Activated CD8-positive, alpha-beta memory T cell treated with anti-CD3 and anti-CD28 coated beads, Interleukin-2, amount 50 U/mL, for 1 hour (primary cell): ENCODE data around the gene TFAP2B.

Source experiments
- DNase-seq: peaks from one replicate; pipeline ENCODE4 v3.0.0-alpha.2; 2020; ENCODE audit errors: extremely low read depth

Gene TFAP2B

GRCh38 chr6:50825375-50826036, 6.8 kb downstream of the TFAP2B start:
- no peak for DNase-seq

- DNase-seq, result no peak
Observed at GRCh38 chr6:50826037-50826761, 7.5 kb downstream of the TFAP2B start.

- DNase-seq, result no peak
Observed at GRCh38 chr6:50826803-50827202, 8.1 kb downstream of the TFAP2B start.

GRCh38 chr6:50829049-50829448, 10.4 kb downstream of the TFAP2B start:
- DNase-seq, result no peak

- no peak for DNase-seq
Observed at GRCh38 chr6:50829898-50830444, 11.3 kb downstream of the TFAP2B start.

- DNase-seq, result no peak
Observed at GRCh38 chr6:50831186-50831585, 12.5 kb downstream of the TFAP2B start.

DNA sequence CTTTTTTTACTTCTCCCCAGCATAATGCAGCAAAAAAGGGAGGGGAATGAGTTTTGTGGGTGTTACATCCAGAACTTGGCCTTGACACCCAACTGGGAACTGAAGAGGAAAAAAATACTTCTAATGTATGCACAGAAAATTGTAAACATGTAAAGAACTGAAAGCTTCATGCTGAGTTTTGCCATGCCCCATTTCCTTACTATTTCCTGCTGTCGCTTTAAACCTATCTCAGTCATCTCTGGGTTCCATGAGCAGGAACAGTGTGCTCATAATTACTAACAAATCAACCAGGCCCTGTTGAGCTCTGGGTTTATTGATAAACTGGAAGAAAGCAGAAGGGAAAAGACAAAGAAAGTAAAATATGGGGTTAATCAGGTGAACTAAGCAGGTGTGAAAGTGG, 14.2 kb downstream of the TFAP2B start:
- DNase-seq, result no peak

DNA sequence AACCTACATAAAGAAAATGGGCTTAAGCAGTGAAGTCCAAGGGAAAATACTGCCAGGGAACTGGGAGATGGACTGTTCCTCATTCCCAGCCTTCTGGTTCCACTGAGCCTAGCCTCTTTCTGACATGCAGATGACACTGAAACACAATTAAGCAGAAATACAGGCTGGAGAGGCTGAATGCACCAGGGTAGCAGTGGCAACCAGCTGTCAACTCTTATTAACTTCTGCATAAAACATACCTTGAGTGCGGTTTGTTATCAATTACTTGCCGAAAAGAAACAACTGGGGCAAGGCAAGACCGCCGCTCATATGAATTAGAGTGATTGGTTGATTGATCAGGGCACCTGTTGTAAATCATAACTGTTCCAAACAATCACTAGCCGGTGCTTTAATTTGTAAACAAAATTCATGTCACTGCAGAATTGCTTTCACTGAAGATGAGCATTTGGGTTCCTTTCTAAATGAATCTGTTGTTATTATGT, 16.3 kb downstream of the TFAP2B start:
- DNase-seq, result no peak

DNA sequence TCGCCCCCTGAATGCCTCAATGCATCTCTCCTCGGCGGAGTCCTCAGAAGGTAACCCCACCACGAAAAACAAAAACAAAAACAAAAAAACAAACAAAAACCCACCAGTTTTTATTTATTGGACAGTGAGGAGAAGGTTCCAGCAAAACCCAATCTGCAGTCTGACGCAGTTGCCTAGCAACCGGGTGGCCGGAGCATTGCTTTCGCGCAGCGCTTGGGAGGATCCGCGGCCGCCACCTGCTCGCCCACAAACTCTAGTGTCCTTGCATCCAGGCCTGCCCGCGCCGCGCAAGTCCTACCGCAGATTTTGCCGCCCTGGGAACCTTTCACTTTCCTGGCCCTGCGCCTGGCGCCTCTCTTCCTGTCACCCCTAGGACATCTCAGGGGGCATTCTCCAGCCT, 17.6 kb downstream of the TFAP2B start:
- no peak for DNase-seq

- no peak for DNase-seq
Observed at GRCh38 chr6:50837589-50838445, 19.1 kb downstream of the TFAP2B start.

DNA sequence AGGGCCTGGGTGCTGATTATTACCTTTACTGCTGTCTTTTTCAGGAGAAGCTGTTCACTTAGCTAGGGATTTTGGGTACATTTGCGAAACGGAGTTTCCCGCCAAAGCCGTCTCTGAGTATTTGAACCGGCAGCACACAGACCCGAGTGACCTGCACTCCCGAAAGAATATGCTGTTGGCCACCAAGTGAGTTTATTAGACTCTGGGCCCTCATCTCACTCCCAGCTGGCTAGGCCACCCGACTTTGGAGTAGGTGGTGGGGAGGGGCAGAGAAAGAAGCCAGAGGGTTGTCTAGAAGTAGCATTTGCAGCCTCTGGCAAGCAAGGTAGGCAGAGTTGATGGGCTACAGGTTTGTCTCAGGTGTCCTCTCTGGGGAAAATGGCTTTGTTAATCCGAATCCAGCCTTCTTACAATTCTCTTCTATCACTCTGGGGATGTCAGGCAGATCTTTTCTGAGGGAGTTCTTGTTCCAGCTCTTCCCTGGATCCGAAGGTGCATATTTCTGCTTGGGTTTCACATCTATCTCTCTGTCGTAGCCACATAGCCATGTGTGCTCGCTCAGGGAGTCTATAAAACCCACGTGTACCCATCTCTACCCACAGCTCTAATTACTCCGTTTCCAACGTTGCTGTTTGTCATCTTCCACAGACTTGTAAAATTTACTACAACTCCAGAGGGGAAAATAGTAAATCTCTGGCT, 21.6 kb downstream of the TFAP2B start:
- no peak for DNase-seq

- no peak for DNase-seq
Observed at GRCh38 chr6:50840811-50841192, 22.1 kb downstream of the TFAP2B start.

- no peak for DNase-seq
Observed at GRCh38 chr6:50842446-50842845, 23.8 kb downstream of the TFAP2B start.

DNA sequence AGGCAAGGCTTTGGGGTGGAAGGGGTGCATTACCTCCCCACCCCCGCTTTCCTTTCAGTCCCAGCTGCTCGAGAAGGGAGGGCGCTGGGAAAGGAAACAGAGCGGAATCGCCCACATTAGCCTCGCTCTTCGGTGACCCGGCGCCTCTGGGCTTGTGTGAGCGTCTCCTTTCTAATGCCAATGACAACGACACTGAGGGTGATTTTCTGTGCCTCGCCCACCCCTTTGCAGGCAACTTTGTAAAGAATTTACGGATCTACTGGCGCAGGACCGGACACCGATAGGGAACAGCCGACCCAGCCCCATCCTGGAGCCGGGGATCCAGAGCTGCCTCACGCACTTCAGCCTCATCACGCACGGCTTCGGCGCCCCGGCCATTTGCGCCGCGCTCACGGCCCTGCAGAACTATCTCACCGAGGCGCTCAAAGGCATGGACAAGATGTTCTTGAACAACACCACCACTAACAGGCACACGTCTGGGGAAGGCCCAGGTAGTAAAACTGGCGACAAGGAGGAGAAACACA, 24.3 kb downstream of the TFAP2B start:
- no peak for DNase-seq

- no peak for DNase-seq
Observed at GRCh38 chr6:50843842-50844241, 25.2 kb downstream of the TFAP2B start.

GRCh38 chr6:50845499-50846143, 26.9 kb downstream of the TFAP2B start:
- DNase-seq, result no peak

GRCh38 chr6:50846144-50846851, 27.6 kb downstream of the TFAP2B start:
- DNase-seq, result no peak

DNA sequence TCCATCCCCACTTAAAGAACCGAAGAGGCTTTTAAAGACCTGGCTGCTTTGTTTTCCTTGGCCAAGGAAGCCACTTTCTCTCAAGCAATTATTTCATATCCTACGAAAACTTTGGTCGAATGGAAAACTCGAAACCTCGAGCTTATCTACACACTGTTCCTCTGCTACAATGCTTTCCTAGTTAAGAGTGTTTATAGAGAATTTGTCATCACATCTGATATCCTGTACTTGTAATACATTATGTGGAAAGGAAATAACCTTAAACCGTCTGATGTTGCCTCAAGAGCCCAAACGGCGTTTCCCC, 28.1 kb downstream of the TFAP2B start:
- no peak for DNase-seq

DNA sequence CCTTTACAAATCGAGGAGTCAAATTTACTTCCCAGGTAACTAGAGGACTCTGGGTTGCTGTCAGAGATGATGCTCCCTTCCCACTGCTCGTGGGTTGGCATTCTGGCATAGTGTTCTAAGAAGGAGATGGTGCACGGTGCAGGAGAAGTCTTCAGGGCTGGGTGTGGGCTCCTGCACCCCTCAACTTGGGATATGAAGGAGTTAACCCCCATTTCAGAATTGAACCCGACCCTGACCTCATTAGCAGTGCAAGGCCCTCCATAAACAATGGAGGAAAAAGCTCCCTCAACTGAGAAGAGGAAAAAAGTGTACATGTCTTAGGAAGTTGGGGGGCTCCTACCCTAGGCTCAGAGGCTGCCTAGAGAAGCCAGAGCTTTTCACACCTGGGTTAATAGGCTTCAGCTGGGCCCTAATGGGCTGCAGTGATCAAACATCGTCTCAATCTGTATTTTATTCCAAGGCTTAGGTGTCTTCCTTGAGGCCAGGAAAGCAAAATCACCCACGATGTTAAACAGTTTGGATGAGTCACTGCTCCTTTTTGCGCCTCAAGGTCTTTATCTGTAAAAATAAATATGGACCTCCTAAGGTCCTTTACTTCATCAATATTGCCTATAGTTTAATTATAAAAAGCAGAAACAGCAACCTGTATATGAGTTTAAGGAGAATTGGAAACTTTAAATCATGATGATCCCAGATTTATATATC, 29.4 kb downstream of the TFAP2B start:
- DNase-seq, result no peak
